ENCODE results near the gene TAF1D. TPM values are rescaled to one million over a fixed set of nuclear protein-coding genes. Genes with fewer than 3 reads are reported as not detected.

Gene TAF1D
- total RNA-seq, 6 experiments from 2014 or later = 89.6 to 112 (median 97.0) TPM

DNA sequence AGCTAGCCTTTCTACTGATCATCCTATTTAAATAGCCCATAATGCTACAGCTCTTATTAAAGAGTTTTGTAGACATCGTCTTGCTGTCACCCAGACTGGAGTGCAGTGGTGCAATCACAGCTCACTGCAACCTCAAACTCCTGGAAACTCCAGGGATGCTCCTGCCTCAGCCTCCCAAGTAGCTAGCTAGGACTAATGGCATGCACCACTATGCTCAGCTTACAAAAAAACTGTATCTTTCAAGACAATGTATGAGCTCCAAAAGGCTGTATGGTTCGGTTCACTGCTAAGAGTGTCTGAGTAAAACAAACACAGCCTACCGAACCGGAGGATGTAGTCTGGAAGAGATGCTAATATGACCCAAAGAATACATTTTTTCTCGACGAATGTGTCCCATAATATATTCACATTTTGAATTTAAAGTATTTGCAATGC is 2.6 kb downstream of the TAF1D start:
- H3K4me1 Mint-ChIP-seq (ENCODE audit: low read depth) = peaks cover 58% of the 10 kb centered on the region
- peaks cover 13% of the 10 kb centered on the region for H3K27me3 Mint-ChIP-seq (ENCODE audit: insufficient read depth)
- DNase-seq = no peak
- H3K36me3 Mint-ChIP-seq (ENCODE audit: low read depth) = peaks cover 69% of the 10 kb centered on the region
- TF ChIP-seq, protein P1, sequence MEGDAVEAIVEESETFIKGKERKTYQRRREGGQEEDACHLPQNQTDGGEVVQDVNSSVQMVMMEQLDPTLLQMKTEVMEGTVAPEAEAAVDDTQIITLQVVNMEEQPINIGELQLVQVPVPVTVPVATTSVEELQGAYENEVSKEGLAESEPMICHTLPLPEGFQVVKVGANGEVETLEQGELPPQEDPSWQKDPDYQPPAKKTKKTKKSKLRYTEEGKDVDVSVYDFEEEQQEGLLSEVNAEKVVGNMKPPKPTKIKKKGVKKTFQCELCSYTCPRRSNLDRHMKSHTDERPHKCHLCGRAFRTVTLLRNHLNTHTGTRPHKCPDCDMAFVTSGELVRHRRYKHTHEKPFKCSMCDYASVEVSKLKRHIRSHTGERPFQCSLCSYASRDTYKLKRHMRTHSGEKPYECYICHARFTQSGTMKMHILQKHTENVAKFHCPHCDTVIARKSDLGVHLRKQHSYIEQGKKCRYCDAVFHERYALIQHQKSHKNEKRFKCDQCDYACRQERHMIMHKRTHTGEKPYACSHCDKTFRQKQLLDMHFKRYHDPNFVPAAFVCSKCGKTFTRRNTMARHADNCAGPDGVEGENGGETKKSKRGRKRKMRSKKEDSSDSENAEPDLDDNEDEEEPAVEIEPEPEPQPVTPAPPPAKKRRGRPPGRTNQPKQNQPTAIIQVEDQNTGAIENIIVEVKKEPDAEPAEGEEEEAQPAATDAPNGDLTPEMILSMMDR (IDR thresholded peaks at IDR 0.05) = no peak
- H3K9me3 Mint-ChIP-seq = peaks cover 9% of the 10 kb centered on the region; the same call in 1 of the 2 replicates
- peak overlapping the region; percentile 99 for H3K27ac Mint-ChIP-seq
- H3K4me3 Mint-ChIP-seq = peak overlapping the region; percentile 99

DNA sequence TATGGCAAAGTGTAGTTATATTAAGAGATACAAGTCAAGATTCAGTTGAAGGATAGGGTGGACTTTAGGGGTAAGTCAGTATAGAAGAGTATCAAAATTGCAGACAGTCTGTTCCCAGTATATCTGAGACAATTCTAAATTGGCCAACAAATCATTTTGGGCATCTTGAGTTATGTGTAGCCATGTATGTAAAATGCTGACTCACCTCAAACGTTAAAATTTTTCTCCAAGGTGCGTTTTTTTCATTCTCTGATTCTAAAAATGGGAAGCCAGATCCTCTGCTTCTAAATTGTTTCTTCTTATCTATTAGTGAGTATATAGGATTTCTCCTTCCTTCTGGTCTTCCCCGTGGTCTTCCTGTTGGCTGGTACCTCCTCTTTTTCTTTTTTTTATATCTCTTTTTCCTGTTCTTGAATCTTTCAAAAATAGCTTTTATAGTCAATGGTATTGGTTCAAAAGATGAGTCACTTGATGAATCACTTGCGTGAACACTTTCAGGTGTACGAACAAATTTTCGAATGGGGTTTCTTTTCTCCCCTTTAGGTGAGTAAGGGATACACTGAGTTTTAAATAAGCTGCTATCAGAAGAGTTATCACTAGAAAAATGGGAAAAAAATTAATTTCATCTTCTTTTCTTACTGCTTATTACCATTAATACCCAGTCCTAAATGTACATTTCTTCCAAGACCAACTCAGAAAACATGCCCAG is 3.2 kb downstream of the TAF1D start:
- peak overlapping the region; percentile 99 for H3K4me3 Mint-ChIP-seq
- H3K9me3 Mint-ChIP-seq = peaks cover 9% of the 10 kb centered on the region; the same call in 1 of the 2 replicates
- DNase-seq = no peak
- peaks cover 72% of the 10 kb centered on the region for H3K36me3 Mint-ChIP-seq (ENCODE audit: low read depth)
- peaks cover 64% of the 10 kb centered on the region for H3K4me1 Mint-ChIP-seq (ENCODE audit: low read depth)
- H3K27me3 Mint-ChIP-seq (ENCODE audit: insufficient read depth) = peaks cover 13% of the 10 kb centered on the region
- TF ChIP-seq, protein P1 (IDR thresholded peaks at IDR 0.05) = no peak
- peak overlapping the region; percentile 99 for H3K27ac Mint-ChIP-seq

DNA sequence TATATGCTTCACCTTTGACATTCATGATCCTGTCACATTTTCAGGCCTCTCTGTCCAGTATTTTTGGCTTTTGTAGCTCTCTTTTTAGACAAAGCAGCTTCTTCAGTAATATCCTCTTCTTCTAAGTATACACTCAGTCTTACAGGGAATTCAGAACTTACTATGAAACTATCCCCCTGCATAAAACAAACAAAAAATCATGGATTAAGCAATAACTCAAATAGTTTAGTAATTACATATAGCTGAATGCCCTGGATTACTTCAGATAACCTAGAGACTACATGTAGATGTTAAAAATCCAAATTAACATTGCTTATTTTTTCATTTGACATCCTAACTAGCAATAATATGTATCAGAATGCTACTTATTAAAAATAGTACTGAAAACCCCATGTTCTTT is 5.2 kb downstream of the TAF1D start:
- Mint-ChIP-seq H3K27me3 (ENCODE audit: insufficient read depth) (peaks cover 7% of the 10 kb centered on the region), H3K36me3 (ENCODE audit: low read depth) (peaks cover 87% of the 10 kb centered on the region), H3K4me3 (peak overlapping the region; percentile 75), H3K27ac (peak overlapping the region; percentile 58), H3K4me1 (ENCODE audit: low read depth) (peaks cover 76% of the 10 kb centered on the region), H3K9me3 (peaks cover 7% of the 10 kb centered on the region; the same call in 1 of the 2 replicates)
- TF ChIP-seq, protein P1 (IDR thresholded peaks at IDR 0.05) = no peak
- DNase-seq = no peak

DNA sequence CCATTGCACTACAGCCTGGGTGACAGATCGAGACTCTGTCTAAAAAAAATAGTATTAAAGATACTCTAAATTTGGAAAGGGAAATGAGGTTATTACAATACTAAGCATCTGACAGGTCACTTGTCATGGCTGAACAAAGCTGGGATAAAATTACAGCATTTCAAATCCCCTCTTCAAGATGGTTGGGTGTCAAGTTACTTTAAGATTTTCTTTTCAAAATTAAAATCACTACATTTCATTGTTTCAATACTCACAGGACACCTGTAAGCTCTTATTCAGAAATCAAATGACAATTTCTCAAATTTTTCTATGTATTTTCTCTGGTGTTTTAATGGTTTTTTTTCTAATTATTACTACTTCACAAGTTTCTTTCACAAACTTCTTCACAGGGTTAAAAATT is 5.7 kb downstream of the TAF1D start:
- Mint-ChIP-seq H3K9me3 (peaks cover 2% of the 10 kb centered on the region; the same call in 1 of the 2 replicates), H3K4me3 (peak overlapping the region; percentile 75), H3K36me3 (ENCODE audit: low read depth) (peaks cover 82% of the 10 kb centered on the region), H3K27ac (peak overlapping the region; percentile 58), H3K4me1 (ENCODE audit: low read depth) (peaks cover 76% of the 10 kb centered on the region), H3K27me3 (ENCODE audit: insufficient read depth) (peaks cover 2% of the 10 kb centered on the region; the same call in 1 of the 2 replicates)
- TF ChIP-seq, protein P1 (IDR thresholded peaks at IDR 0.05) = no peak
- no peak for DNase-seq

DNA sequence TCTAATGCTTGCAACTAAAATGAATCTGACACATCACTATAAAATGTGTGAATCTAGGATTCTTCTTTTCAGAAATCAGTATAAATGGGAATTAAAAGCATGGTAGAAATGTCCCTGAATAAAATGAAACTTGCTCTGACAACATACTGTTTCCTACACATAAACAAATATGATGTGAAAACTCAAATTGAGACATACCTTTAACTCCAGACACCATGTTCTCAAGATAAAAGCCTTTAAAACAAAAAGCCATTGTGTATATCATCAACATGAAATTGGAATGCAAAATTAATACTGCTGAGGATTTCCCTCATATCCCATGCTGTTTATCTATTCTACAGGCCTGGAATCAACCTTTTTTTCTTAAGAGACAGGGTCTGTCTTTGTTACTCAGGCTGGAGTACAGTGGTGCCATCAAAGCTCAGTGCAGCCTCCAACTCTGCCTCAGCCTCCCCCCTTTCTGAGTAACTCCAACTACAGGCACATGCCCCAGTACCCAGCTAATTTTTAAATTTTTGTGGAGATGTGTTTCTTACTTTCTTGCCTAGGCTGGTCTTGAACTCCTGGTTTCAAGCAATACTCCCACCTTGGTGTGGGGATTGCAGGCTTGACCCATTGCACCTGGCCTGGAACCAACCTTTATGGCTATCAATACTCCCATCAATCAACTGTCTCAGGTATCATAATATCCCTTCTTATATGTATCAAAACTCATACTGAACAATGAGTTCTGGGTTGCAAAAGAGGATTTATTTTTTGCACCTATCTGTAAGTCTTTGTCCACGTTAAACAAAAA is 6.7 kb downstream of the TAF1D start:
- Mint-ChIP-seq H3K36me3 (ENCODE audit: low read depth) (peaks cover 82% of the 10 kb centered on the region), H3K27me3 (ENCODE audit: insufficient read depth) (no peaks in the 10 kb centered on the region), H3K27ac (peak overlapping the region; percentile 51), H3K4me1 (ENCODE audit: low read depth) (peaks cover 73% of the 10 kb centered on the region), H3K4me3 (peak overlapping the region; percentile 30), H3K9me3 (no peaks in the 10 kb centered on the region)
- no peak for DNase-seq
- TF ChIP-seq, protein P1 (IDR thresholded peaks at IDR 0.05) = no peak
